BE2C (cell line): ENCODE data around the gene SLC22A23.
"Not testable (repeated sequence)": the region's sequence is repeated elsewhere in the genome, so short reads cannot be mapped to it uniquely, and the experiment has no call there.

Experiments used
- DNase-seq: peaks from one replicate; pipeline ENCODE4 v3.0.0-alpha.2; 2020
- H3K27me3 ChIP-seq: fragments of 250-450 bp; sonication (Bioruptor Pico); 2 replicates; pipeline ENCODE4 v1.5.1; 2020; ENCODE audit warnings: mild to moderate bottlenecking
- H3K36me3 ChIP-seq: fragments of 250-450 bp; sonication (Bioruptor Pico); 2 replicates; pipeline ENCODE4 v1.5.1; 2020; ENCODE audit warnings: mild to moderate bottlenecking
- H3K4me1 ChIP-seq: fragments of 250-450 bp; sonication (Bioruptor Pico); 2 replicates; pipeline ENCODE4 v1.5.1; 2020
- H3K4me3 ChIP-seq: 2 replicates; pipeline ENCODE4 v1.5.1; 2011; ENCODE audit warnings: low read depth, low read length
- H3K9me3 ChIP-seq: fragments of 250-450 bp; sonication (Bioruptor Pico); 2 replicates; pipeline ENCODE4 v1.5.1; 2020
- CTCF ChIP-seq: IDR thresholded peaks from 2 replicates; pipeline ENCODE4 v1.5.1; 2012; ENCODE audit warnings: mild to moderate bottlenecking, low read depth, low read length

The SLC22A23 gene

GRCh38 chr6:3247255-3248146 lies 209.3 kb downstream of the SLC22A23 start:
- Histone ChIP-seq H3K4me3 (peak overlapping the region; percentile 70), H3K36me3 (no peaks in the 10 kb centered on the region), H3K9me3 (no peaks in the 10 kb centered on the region), H3K4me1 (peaks cover 14% of the 10 kb centered on the region), H3K27me3 (no peaks in the 10 kb centered on the region)
- peak; percentile 89 for DNase-seq
- no peak for TF ChIP-seq CTCF

- H3K36me3 ChIP-seq: no peaks in the 10 kb centered on the region
- H3K4me3 ChIP-seq: no peak overlapping the region
- H3K4me1 ChIP-seq: peaks cover 8% of the 10 kb centered on the region
- no peaks in the 10 kb centered on the region for H3K9me3 ChIP-seq
- no peak for DNase-seq
- TF ChIP-seq CTCF: no peak
- H3K27me3 ChIP-seq: no peaks in the 10 kb centered on the region
Observed at GRCh38 chr6:3245216-3245615, 211.6 kb downstream of the SLC22A23 start.

GRCh38 chr6:3244832-3245161 lies 212.1 kb downstream of the SLC22A23 start:
- H3K4me1 ChIP-seq, H3K36me3 ChIP-seq, H3K4me3 ChIP-seq, DNase-seq, H3K9me3 ChIP-seq, H3K27me3 ChIP-seq: not testable (repeated sequence)

GRCh38 chr6:3244003-3244831 lies 212.6 kb downstream of the SLC22A23 start:
- Histone ChIP-seq H3K4me3 (no peak overlapping the region), H3K36me3 (no peaks in the 10 kb centered on the region), H3K9me3 (no peaks in the 10 kb centered on the region), H3K4me1 (peaks cover 8% of the 10 kb centered on the region), H3K27me3 (no peaks in the 10 kb centered on the region)
- no peak for TF ChIP-seq CTCF
- DNase-seq: no peak

GRCh38 chr6:3242768-3243167 lies 214.1 kb downstream of the SLC22A23 start:
- Histone ChIP-seq H3K4me1 (no peaks in the 10 kb centered on the region), H3K27me3 (no peaks in the 10 kb centered on the region), H3K36me3 (no peaks in the 10 kb centered on the region), H3K4me3 (no peak overlapping the region), H3K9me3 (no peaks in the 10 kb centered on the region)
- DNase-seq: no peak
- no peak for TF ChIP-seq CTCF

GRCh38 chr6:3241745-3242144 lies 215.1 kb downstream of the SLC22A23 start:
- H3K36me3 ChIP-seq, H3K4me1 ChIP-seq, H3K27me3 ChIP-seq, DNase-seq, H3K4me3 ChIP-seq, H3K9me3 ChIP-seq: not testable (repeated sequence)

- H3K9me3 ChIP-seq: no peaks in the 10 kb centered on the region
- no peaks in the 10 kb centered on the region for H3K27me3 ChIP-seq
- no peak overlapping the region for H3K4me3 ChIP-seq
- TF ChIP-seq CTCF: no peak
- no peak for DNase-seq
- no peaks in the 10 kb centered on the region for H3K36me3 ChIP-seq
- no peaks in the 10 kb centered on the region for H3K4me1 ChIP-seq
Observed at GRCh38 chr6:3240595-3240994, 216.3 kb downstream of the SLC22A23 start.
